K562 (cell line): ENCODE results near the gene PLPPR2. TPM values are rescaled to one million over a fixed set of nuclear protein-coding genes. Genes with fewer than 3 reads are reported as not detected.

Experiments
- CBFA2T3 ChIP-seq: fragments of 450-650 bp; IDR thresholded peaks from 2 replicates; pipeline ENCODE4 v1.6.1; 2017
- ELK3 ChIP-seq: fragments of 450-650 bp; formaldehyde crosslinking; IDR thresholded peaks from 2 replicates; pipeline ENCODE4 v1.4.0; 2020; ENCODE audit warnings: mild to moderate bottlenecking
- EP400 ChIP-seq: fragments of 450-650 bp; IDR thresholded peaks from 2 replicates; pipeline ENCODE4 v1.6.1; 2017; ENCODE audit warnings: antibody characterized with exemption, mild to moderate bottlenecking, moderate library complexity
- HDAC6 ChIP-seq: IDR thresholded peaks from 2 replicates; pipeline ENCODE4 v1.6.1; 2012; ENCODE audit warnings: low read depth, mild to moderate bottlenecking, control low read depth, inconsistent platforms, low read length, moderate library complexity
- KAT8 ChIP-seq: fragments of 450-650 bp; IDR thresholded peaks from 2 replicates; pipeline ENCODE4 v1.6.1; 2016; ENCODE audit warnings: low read depth, mild to moderate bottlenecking
- NONO ChIP-seq, 2 experiments: fragments of 200-400 bp in 1 of 2; fragments of 450-650 bp in 1 of 2; formaldehyde crosslinking in 1 of 2; IDR thresholded peaks; 2 replicates each; pipeline ENCODE4 v1.6.1; 2017; ENCODE audit warnings: low read depth in 2 of 2, mild to moderate bottlenecking in 2 of 2, moderate library complexity in 2 of 2, low read length in 1 of 2
- NR2C1 ChIP-seq, 2 experiments: fragments of 450-650 bp; IDR thresholded peaks; 2 replicates each; pipeline ENCODE4 v1.6.1; 2017; ENCODE audit warnings: mild to moderate bottlenecking in 2 of 2, antibody characterized with exemption in 1 of 2, inconsistent platforms in 1 of 2, missing compliant biosample characterization in 1 of 2, missing genetic modification characterization in 1 of 2
- PHB2 ChIP-seq: fragments of 450-650 bp; IDR thresholded peaks from 2 replicates; pipeline ENCODE4 v1.6.1; 2017; ENCODE audit warnings: low read depth
- PRDM10 ChIP-seq: fragments of 450-650 bp; IDR thresholded peaks from 2 replicates; pipeline ENCODE4 v1.6.1; 2018; ENCODE audit not compliant: partially characterized antibody
- SMARCA4 ChIP-seq: fragments of 450-650 bp; IDR thresholded peaks from 2 replicates; pipeline ENCODE4 v1.6.1; 2016
- SMARCE1 ChIP-seq: fragments of 450-650 bp; IDR thresholded peaks from 2 replicates; pipeline ENCODE4 v1.7.1; 2016; ENCODE audit warnings: mild to moderate bottlenecking
- TARDBP ChIP-seq: fragments of 450-650 bp; IDR thresholded peaks from 2 replicates; pipeline ENCODE4 v1.6.1; 2016
- ZBTB8A ChIP-seq: fragments of 450-650 bp; IDR thresholded peaks from 2 replicates; pipeline ENCODE4 v1.6.1; 2018; ENCODE audit warnings: mild to moderate bottlenecking, moderate library complexity; ENCODE audit not compliant: partially characterized antibody
- ZFP91 ChIP-seq: sonication (generic); formaldehyde crosslinking; IDR thresholded peaks from 2 replicates; pipeline ENCODE4 v1.8.0; 2022; ENCODE audit warnings: mild to moderate bottlenecking, missing genetic modification reagents
- ZMIZ1 ChIP-seq, 2 experiments: fragments of 150-350 bp in 1 of 2; IDR thresholded peaks; 2 replicates each; pipeline ENCODE4 v1.6.1; 2012 to 2016; ENCODE audit warnings: low read depth in 2 of 2, low read length in 2 of 2, mild to moderate bottlenecking in 1 of 2, moderate library complexity in 1 of 2
- ZNF79 ChIP-seq: fragments of 250-450 bp; sonication (Bioruptor Pico); IDR thresholded peaks from 2 replicates; pipeline ENCODE4 v1.4.0; 2020; ENCODE audit warnings: low read depth, mild to moderate bottlenecking, moderate library complexity
- polyA plus RNA-seq, 8 experiments: library from polyadenylated mRNA; depleted of rRNA in 4 of 8; stranded (reverse) in 5 of 8; unstranded in 3 of 8; fragments of >200 nt; fragmentation: Nextera tagmentation in 2 of 8; fragmentation: Illumina TruSeq in 1 of 8; extraction: Ambion mirVana in 2 of 8; extraction: Trizol in 1 of 8; gene quantifications; 2 replicates each; pipeline versions ENCODE4 v1.2.1 to v1.2.3, GENCODE V29; 2011 to 2014; ENCODE audit warnings: inconsistent platforms in 1 of 8, missing spikeins in 1 of 8
- total RNA-seq, 7 experiments: library from RNA; depleted of rRNA in 6 of 7; stranded (reverse); fragments of >200 nt in 6 of 7; fragmentation: Illumina TruSeq in 2 of 7; extraction: Trizol in 2 of 7; gene quantifications; 2 replicates each; pipeline versions ENCODE4 v1.2.1 to v1.2.3, GENCODE V29; 2011 to 2021; ENCODE audit warnings: low replicate concordance in 1 of 7

The PLPPR2 gene
- total and polyA plus RNA-seq, 9 of the 15 experiments (the other 6 are each of a cell fraction or from before 2014, with no cell fraction given) = 0.49 to 15.9 (median 3.4) TPM

- TF ChIP-seq PRDM10 (peak; percentile 87), HDAC6 (peak; percentile 92; the same call in 1 of the 2 replicates), EP400 (no peak), NONO (IDR thresholded peaks at IDR 0.05; ENCODE audit: low read depth in 2 of 2, low read length in 1 of 2) (no peak), ZNF79 (CRISPR knock-in tag) (no peak), ZMIZ1 (IDR thresholded peaks at IDR 0.05; ENCODE audit: low read depth in 2 of 2, low read length in 2 of 2) (no peak), TARDBP (no peak), CBFA2T3 (no peak), ZFP91 (CRISPR knock-in tag) (no peak; the same call in 1 of the 2 replicates), NR2C1 (IDR thresholded peaks at IDR 0.05) (no peak), NR2C1 (tag; IDR thresholded peaks at IDR 0.05) (no peak), ELK3 (no peak), KAT8 (no peak), SMARCA4 (0 out of 2 replicates have a peak, but pooled peaks have one; percentile 52), SMARCE1 (0 out of 2 replicates have a peak, but pooled peaks have one; percentile 35), PHB2 (no peak), ZBTB8A (no peak)
These were observed at the start of gene PLPPR2 (continued) for GRCh38 chr19:11355160-11356073.
